HEK293 (cell line): Measurements from ENCODE around the gene SLC28A1.

Experiments
- CTCF ChIA-PET: fragments of 350-600 bp; formaldehyde crosslinking; extraction: SDS; loops from one replicate; lab custom pipeline; 2021; ENCODE audit warnings: antibody characterized with exemption; lab: Yijun Ruan, JAX
- POLR2A ChIA-PET: fragments of 300-600 bp; formaldehyde crosslinking; extraction: SDS; loops from one replicate; lab custom pipeline; 2020; ENCODE audit warnings: antibody characterized with exemption, inconsistent platforms; lab: Yijun Ruan, JAX
- H3K27ac ChIP-seq: fragments of 200-500 bp; sonication (Bioruptor generic); 2 replicates; pipeline ENCODE4 v1.5.1; 2014; ENCODE audit warnings: low read depth, low read length, control low read depth, inconsistent platforms; ENCODE audit errors: extremely low read depth
- H3K36me3 ChIP-seq, 2 experiments: fragments of 200-500 bp in 1 of 2; sonication (Bioruptor generic) in 1 of 2; 1 replicate in 1 of 2; 2 replicates in 1 of 2; pipeline ENCODE4 v1.5.1; 2014 to 2017; ENCODE audit warnings: inconsistent platforms in 2 of 2, low read length in 2 of 2; ENCODE audit not compliant: control insufficient read depth in 2 of 2, insufficient read depth in 1 of 2
- H3K4me1 ChIP-seq: fragments of 200-500 bp; sonication (Bioruptor generic); 2 replicates; pipeline ENCODE4 v1.5.1; 2014; ENCODE audit warnings: mild to moderate bottlenecking, low read length, inconsistent platforms; ENCODE audit not compliant: control insufficient read depth, insufficient read depth
- H3K4me3 ChIP-seq: 2 replicates; pipeline ENCODE4 v1.5.1; 2011; ENCODE audit warnings: low read depth, mild to moderate bottlenecking, control low read depth, low read length, moderate library complexity
- H3K9me3 ChIP-seq: fragments of 200-500 bp; sonication (Bioruptor generic); 2 replicates; pipeline ENCODE4 v1.5.1; 2014; ENCODE audit warnings: low read depth, low read length, inconsistent platforms; ENCODE audit not compliant: control insufficient read depth, insufficient read depth
- IKZF3 ChIP-seq: fragments of 450-650 bp; IDR thresholded peaks from 2 replicates; pipeline ENCODE4 v1.5.0; 2018; ENCODE audit warnings: missing biosample characterization, mild to moderate bottlenecking, missing genetic modification characterization, moderate library complexity
- KLF1 ChIP-seq: fragments of 450-650 bp; formaldehyde crosslinking; IDR thresholded peaks from 2 replicates; pipeline ENCODE4 v1.5.1; 2016; ENCODE audit warnings: missing biosample characterization, missing genetic modification characterization
- KLF7 ChIP-seq: fragments of 450-650 bp; formaldehyde crosslinking; IDR thresholded peaks from 2 replicates; pipeline ENCODE4 v1.5.1; 2016; ENCODE audit warnings: missing biosample characterization, missing genetic modification characterization, borderline replicate concordance
- MEIS1 ChIP-seq: sonication (generic); formaldehyde crosslinking; IDR thresholded peaks from 2 replicates; pipeline ENCODE4 v1.8.1; 2022; ENCODE audit warnings: missing genetic modification reagents, mild to moderate bottlenecking, borderline replicate concordance
- ZFP3 ChIP-seq: fragments of 450-650 bp; formaldehyde crosslinking; IDR thresholded peaks from 2 replicates; pipeline ENCODE4 v1.5.1; 2016; ENCODE audit warnings: low read depth, missing biosample characterization, missing genetic modification characterization
- ZIC2 ChIP-seq: fragments of 450-650 bp; formaldehyde crosslinking; IDR thresholded peaks from 2 replicates; pipeline ENCODE4 v1.5.1; 2016; ENCODE audit warnings: missing biosample characterization, missing genetic modification characterization
- ZNF132 ChIP-seq: fragments of 450-650 bp; formaldehyde crosslinking; IDR thresholded peaks from 2 replicates; pipeline ENCODE4 v1.5.1; 2017; ENCODE audit warnings: missing biosample characterization, missing genetic modification characterization, borderline replicate concordance
- ZNF155 ChIP-seq: fragments of 450-650 bp; formaldehyde crosslinking; IDR thresholded peaks from 2 replicates; pipeline ENCODE4 v1.5.1; 2016; ENCODE audit warnings: missing biosample characterization, missing genetic modification characterization
- ZNF16 ChIP-seq: fragments of 450-650 bp; formaldehyde crosslinking; IDR thresholded peaks from 2 replicates; pipeline ENCODE4 v1.5.1; 2016; ENCODE audit warnings: low read depth, missing biosample characterization, missing genetic modification characterization
- ZNF248 ChIP-seq: fragments of 450-650 bp; formaldehyde crosslinking; IDR thresholded peaks from 2 replicates; pipeline ENCODE4 v1.5.1; 2017; ENCODE audit warnings: missing biosample characterization, missing genetic modification characterization
- ZNF341 ChIP-seq: fragments of 450-650 bp; formaldehyde crosslinking; IDR thresholded peaks from 2 replicates; pipeline ENCODE4; 2016; ENCODE audit warnings: low read depth, missing biosample characterization, missing genetic modification characterization
- ZNF561 ChIP-seq: fragments of 450-650 bp; IDR thresholded peaks from 2 replicates; pipeline ENCODE4 v1.5.1; 2018; ENCODE audit warnings: missing biosample characterization, missing genetic modification characterization, borderline replicate concordance
- ZNF658 ChIP-seq: fragments of 450-650 bp; formaldehyde crosslinking; IDR thresholded peaks from 2 replicates; pipeline ENCODE4; 2016; ENCODE audit warnings: missing biosample characterization, missing genetic modification characterization
- ZNF701 ChIP-seq: fragments of 450-650 bp; formaldehyde crosslinking; IDR thresholded peaks from 2 replicates; pipeline ENCODE4 v1.5.1; 2016; ENCODE audit warnings: missing biosample characterization, missing genetic modification characterization
- TF ChIP-seq, protein P1 (sequence below): fragments of 450-650 bp; formaldehyde crosslinking; IDR thresholded peaks from 2 replicates; pipeline ENCODE4 v1.5.1; 2016; ENCODE audit warnings: missing biosample characterization, missing genetic modification characterization
- TF ChIP-seq, protein P2 (sequence below): fragments of 450-650 bp; formaldehyde crosslinking; IDR thresholded peaks from 2 replicates; pipeline ENCODE4 v1.5.1; 2016; ENCODE audit warnings: missing biosample characterization, missing genetic modification characterization
- TF ChIP-seq, protein P3 (sequence below): fragments of 450-650 bp; formaldehyde crosslinking; IDR thresholded peaks from 2 replicates; pipeline ENCODE4 v1.5.1; 2016; ENCODE audit warnings: missing biosample characterization, missing genetic modification characterization, borderline replicate concordance
- TF ChIP-seq, protein P4 (sequence below): fragments of 450-650 bp; formaldehyde crosslinking; IDR thresholded peaks from 2 replicates; pipeline ENCODE4 v1.5.1; 2017; ENCODE audit warnings: missing biosample characterization, missing genetic modification characterization
- TF ChIP-seq, protein P5 (sequence below): fragments of 450-650 bp; formaldehyde crosslinking; IDR thresholded peaks from 2 replicates; pipeline ENCODE4 v1.5.1; 2016; ENCODE audit warnings: missing biosample characterization, missing genetic modification characterization
- TF ChIP-seq, protein P6 (sequence below): fragments of 450-650 bp; formaldehyde crosslinking; IDR thresholded peaks from 2 replicates; pipeline ENCODE4 v1.5.1; 2017; ENCODE audit warnings: missing biosample characterization, mild to moderate bottlenecking, missing genetic modification characterization, moderate library complexity

SLC28A1 gene

DNA sequence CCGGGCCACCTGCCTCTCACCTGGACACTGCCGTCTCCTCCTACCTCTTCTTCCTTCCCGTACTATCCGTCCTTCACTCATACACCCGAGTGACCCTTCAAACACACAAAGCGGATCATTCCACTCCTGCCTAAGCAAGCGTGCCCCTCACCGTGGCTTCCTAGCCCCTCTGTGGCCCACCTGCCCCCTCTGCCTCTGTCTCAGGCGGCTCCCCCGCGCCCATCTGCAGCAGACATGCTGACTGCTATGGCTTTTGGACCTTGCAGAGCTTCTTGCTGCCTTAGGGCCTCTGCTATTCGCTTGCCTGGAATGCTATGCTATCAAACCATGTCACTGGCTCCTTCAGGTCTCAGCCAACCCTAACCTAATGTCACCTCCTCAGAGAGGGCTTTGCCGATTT lies 38.1 kb downstream of the SLC28A1 start:
- no peak for TF ChIP-seq ZNF341 (tag by site-specific recombination)
- TF ChIP-seq, protein P1, sequence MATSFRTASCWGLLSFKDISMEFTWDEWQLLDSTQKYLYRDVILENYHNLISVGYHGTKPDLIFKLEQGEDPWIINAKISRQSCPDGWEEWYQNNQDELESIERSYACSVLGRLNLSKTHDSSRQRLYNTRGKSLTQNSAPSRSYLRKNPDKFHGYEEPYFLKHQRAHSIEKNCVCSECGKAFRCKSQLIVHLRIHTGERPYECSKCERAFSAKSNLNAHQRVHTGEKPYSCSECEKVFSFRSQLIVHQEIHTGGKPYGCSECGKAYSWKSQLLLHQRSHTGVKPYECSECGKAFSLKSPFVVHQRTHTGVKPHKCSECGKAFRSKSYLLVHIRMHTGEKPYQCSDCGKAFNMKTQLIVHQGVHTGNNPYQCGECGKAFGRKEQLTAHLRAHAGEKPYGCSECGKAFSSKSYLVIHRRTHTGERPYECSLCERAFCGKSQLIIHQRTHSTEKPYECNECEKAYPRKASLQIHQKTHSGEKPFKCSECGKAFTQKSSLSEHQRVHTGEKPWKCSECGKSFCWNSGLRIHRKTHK (tag by site-specific recombination) = no peak
- TF ChIP-seq ZNF701 (tag by site-specific recombination) = no peak
- TF ChIP-seq ZIC2 (tag by site-specific recombination) = no peak
- no peak for TF ChIP-seq ZNF132 (tag by site-specific recombination)
- no peak for TF ChIP-seq ZFP3
- no peak for TF ChIP-seq MEIS1 (CRISPR knock-in tag)
- no peak for TF ChIP-seq ZNF16 (tag by site-specific recombination)
- TF ChIP-seq, protein P2, sequence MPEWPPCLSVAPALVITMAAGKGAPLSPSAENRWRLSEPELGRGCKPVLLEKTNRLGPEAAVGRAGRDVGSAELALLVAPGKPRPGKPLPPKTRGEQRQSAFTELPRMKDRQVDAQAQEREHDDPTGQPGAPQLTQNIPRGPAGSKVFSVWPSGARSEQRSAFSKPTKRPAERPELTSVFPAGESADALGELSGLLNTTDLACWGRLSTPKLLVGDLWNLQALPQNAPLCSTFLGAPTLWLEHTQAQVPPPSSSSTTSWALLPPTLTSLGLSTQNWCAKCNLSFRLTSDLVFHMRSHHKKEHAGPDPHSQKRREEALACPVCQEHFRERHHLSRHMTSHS (tag by site-specific recombination) = no peak
- TF ChIP-seq ZNF248 (tag by site-specific recombination) = no peak
- TF ChIP-seq, protein P3, sequence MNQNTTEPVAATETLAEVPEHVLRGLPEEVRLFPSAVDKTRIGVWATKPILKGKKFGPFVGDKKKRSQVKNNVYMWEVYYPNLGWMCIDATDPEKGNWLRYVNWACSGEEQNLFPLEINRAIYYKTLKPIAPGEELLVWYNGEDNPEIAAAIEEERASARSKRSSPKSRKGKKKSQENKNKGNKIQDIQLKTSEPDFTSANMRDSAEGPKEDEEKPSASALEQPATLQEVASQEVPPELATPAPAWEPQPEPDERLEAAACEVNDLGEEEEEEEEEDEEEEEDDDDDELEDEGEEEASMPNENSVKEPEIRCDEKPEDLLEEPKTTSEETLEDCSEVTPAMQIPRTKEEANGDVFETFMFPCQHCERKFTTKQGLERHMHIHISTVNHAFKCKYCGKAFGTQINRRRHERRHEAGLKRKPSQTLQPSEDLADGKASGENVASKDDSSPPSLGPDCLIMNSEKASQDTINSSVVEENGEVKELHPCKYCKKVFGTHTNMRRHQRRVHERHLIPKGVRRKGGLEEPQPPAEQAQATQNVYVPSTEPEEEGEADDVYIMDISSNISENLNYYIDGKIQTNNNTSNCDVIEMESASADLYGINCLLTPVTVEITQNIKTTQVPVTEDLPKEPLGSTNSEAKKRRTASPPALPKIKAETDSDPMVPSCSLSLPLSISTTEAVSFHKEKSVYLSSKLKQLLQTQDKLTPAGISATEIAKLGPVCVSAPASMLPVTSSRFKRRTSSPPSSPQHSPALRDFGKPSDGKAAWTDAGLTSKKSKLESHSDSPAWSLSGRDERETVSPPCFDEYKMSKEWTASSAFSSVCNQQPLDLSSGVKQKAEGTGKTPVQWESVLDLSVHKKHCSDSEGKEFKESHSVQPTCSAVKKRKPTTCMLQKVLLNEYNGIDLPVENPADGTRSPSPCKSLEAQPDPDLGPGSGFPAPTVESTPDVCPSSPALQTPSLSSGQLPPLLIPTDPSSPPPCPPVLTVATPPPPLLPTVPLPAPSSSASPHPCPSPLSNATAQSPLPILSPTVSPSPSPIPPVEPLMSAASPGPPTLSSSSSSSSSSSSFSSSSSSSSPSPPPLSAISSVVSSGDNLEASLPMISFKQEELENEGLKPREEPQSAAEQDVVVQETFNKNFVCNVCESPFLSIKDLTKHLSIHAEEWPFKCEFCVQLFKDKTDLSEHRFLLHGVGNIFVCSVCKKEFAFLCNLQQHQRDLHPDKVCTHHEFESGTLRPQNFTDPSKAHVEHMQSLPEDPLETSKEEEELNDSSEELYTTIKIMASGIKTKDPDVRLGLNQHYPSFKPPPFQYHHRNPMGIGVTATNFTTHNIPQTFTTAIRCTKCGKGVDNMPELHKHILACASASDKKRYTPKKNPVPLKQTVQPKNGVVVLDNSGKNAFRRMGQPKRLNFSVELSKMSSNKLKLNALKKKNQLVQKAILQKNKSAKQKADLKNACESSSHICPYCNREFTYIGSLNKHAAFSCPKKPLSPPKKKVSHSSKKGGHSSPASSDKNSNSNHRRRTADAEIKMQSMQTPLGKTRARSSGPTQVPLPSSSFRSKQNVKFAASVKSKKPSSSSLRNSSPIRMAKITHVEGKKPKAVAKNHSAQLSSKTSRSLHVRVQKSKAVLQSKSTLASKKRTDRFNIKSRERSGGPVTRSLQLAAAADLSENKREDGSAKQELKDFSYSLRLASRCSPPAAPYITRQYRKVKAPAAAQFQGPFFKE (tag by site-specific recombination) = no peak
- TF ChIP-seq ZNF155 (tag by site-specific recombination) = no peak
- TF ChIP-seq KLF1 (tag by site-specific recombination) = no peak
- TF ChIP-seq ZNF658 = no peak
- Histone ChIP-seq H3K4me3 (no peak overlapping the region), H3K36me3 (no peaks in the 10 kb centered on the region), H3K4me1 (no peaks in the 10 kb centered on the region), H3K27ac (no peak overlapping the region), H3K9me3 (no peaks in the 10 kb centered on the region)
- CTCF ChIA-PET = no interaction called here
- POLR2A ChIA-PET = no interaction called here

DNA sequence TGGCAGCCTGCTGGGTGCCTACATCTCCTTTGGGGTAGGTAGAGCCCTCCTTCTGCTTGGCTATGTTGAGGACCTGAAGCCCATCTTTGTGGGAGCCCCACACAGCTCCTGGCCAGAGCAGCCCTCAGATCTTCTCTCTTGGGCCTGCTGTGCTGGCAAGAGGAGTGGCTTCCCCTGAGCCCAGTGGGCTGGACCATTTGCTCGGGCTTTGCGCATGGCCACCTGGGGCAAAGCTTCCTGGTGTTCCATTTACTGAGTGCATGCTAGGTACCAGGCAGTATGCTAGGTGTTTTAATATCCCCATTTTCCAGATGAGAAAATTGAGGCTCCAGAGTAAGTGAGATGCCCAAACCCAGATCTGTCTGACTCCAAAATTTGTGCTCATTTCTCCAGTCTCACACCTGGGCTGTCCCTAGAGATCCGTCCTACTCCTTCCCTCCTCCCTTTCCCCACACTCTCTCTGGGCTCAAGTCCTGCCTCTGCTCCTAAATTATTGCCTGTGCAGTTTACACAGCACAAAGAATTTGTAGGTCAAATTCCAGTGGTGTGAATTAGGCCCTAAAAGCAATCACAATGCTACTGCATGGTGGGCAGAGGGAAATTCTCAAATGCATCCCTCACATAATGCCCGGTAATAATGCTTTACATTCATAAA lies 39.7 kb downstream of the SLC28A1 start:
- no peak overlapping the region for H3K27ac ChIP-seq
- H3K4me1 ChIP-seq = no peaks in the 10 kb centered on the region
- no peak overlapping the region for H3K4me3 ChIP-seq
- ChIA-PET CTCF (no interaction called here), POLR2A (interaction anchor here (0.6 kb wide), 1 partner anchor 337 kb away, joined by 5 read pairs; no protein-coding TSS in a partner anchor)
- no peaks in the 10 kb centered on the region for H3K9me3 ChIP-seq
- H3K36me3 ChIP-seq = no peaks in the 10 kb centered on the region
- TF ChIP-seq IKZF3 (tag by site-specific recombination) (no peak), KLF7 (tag by site-specific recombination) (no peak), ZNF155 (tag by site-specific recombination) (no peak), ZNF561 (tag by site-specific recombination) (no peak)
- TF ChIP-seq, protein P4, sequence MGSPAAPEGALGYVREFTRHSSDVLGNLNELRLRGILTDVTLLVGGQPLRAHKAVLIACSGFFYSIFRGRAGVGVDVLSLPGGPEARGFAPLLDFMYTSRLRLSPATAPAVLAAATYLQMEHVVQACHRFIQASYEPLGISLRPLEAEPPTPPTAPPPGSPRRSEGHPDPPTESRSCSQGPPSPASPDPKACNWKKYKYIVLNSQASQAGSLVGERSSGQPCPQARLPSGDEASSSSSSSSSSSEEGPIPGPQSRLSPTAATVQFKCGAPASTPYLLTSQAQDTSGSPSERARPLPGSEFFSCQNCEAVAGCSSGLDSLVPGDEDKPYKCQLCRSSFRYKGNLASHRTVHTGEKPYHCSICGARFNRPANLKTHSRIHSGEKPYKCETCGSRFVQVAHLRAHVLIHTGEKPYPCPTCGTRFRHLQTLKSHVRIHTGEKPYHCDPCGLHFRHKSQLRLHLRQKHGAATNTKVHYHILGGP (tag by site-specific recombination) = no peak
- TF ChIP-seq, protein P5, sequence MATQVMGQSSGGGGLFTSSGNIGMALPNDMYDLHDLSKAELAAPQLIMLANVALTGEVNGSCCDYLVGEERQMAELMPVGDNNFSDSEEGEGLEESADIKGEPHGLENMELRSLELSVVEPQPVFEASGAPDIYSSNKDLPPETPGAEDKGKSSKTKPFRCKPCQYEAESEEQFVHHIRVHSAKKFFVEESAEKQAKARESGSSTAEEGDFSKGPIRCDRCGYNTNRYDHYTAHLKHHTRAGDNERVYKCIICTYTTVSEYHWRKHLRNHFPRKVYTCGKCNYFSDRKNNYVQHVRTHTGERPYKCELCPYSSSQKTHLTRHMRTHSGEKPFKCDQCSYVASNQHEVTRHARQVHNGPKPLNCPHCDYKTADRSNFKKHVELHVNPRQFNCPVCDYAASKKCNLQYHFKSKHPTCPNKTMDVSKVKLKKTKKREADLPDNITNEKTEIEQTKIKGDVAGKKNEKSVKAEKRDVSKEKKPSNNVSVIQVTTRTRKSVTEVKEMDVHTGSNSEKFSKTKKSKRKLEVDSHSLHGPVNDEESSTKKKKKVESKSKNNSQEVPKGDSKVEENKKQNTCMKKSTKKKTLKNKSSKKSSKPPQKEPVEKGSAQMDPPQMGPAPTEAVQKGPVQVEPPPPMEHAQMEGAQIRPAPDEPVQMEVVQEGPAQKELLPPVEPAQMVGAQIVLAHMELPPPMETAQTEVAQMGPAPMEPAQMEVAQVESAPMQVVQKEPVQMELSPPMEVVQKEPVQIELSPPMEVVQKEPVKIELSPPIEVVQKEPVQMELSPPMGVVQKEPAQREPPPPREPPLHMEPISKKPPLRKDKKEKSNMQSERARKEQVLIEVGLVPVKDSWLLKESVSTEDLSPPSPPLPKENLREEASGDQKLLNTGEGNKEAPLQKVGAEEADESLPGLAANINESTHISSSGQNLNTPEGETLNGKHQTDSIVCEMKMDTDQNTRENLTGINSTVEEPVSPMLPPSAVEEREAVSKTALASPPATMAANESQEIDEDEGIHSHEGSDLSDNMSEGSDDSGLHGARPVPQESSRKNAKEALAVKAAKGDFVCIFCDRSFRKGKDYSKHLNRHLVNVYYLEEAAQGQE (tag by site-specific recombination) = no peak
- TF ChIP-seq, protein P6, sequence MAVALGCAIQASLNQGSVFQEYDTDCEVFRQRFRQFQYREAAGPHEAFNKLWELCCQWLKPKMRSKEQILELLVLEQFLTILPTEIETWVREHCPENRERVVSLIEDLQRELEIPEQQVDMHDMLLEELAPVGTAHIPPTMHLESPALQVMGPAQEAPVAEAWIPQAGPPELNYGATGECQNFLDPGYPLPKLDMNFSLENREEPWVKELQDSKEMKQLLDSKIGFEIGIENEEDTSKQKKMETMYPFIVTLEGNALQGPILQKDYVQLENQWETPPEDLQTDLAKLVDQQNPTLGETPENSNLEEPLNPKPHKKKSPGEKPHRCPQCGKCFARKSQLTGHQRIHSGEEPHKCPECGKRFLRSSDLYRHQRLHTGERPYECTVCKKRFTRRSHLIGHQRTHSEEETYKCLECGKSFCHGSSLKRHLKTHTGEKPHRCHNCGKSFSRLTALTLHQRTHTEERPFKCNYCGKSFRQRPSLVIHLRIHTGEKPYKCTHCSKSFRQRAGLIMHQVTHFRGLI (tag by site-specific recombination) = no peak
